HG03103 (cell line): Measurements from ENCODE around the gene DCUN1D2.
"Not testable (repeated sequence)": the region's sequence is repeated elsewhere in the genome, so short reads cannot be mapped to it uniquely, and the experiment has no call there.

Source experiments
- ATAC-seq: cut with Tn5 transposase; IDR thresholded peaks from one replicate; pipeline ENCODE4 v1.9.1; 2021; ENCODE audit warnings: low read depth; ENCODE audit not compliant: unreplicated experiment

DCUN1D2 gene

DNA sequence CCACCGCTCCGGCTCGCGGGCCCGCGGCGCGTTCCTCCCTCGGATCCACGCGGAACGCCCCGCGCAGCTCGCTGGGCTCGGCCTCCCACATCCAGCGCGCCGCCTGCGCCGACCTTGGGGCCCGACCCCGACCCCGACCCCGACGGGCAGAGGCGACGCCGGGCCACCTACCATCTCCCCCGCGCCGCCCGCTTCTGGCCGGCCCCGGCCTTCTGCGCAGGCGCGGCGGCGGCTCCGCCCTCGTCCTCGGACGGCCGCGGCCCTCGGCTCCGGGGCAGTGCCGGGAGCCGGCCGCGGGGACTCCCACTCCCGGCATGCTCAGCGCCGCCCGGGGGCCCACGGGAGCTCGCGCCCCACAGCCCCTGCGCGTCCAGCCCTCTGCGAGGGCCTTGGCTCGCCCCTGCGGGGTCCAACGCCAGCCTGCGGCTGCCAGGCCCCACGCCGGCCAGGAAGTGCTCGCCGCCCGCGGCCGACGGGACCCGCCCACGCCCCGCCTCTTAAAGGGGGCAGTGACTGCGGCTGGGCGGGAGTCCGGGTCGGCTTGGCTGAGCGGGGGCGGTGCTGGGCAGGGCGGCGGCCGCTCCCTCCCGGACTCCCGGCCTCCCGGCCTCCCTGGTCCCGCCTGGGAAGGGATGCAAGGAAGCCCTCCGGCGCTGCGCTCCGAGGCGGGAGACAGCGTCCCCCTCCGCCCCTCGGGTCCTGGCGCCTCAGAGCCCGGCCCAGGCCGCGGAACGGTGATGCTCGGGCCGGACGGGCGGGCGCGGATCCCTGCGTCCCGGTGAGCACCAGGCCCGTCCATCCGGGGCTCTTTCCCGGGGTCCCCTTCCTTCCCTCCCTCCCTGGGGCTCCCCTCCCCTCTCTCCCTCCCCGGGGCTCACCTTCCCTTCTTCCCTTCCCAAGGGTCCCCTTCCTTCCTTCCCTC is at the start of gene DCUN1D2:
DCUN1D2 (minus strand) TSS at position 216 of the 922 bp plus-strand sequence; CDS start at position 174, 42 bp downstream.
- ATAC-seq = peak; percentile 61

- ATAC-seq = no peak
These were observed 49.3 kb upstream of the DCUN1D2 start for GRCh38 chr13:113539822-113540221.

DNA sequence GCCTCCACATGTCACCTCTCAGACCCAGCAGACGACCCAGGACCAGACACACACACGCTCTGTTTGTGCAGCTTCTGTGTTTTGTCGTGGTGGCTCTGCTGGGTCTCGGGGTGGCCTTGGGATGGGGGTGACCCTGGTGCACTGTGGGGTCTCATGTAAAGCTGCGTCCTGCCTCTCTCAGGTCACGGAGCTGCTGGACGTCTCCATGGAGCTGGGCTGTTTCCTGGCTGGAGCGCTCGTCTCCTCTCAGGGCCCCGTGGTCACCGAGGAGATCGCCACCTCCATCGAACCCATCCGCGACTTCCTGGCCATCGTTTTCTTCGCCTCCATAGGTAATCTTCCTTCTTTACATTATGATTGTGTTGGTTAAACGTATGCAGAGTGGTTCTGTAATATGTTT is 48.7 kb upstream of the DCUN1D2 start:
- no peak for ATAC-seq

GRCh38 chr13:113538689-113539058 is 48.2 kb upstream of the DCUN1D2 start:
- ATAC-seq = no peak

DNA sequence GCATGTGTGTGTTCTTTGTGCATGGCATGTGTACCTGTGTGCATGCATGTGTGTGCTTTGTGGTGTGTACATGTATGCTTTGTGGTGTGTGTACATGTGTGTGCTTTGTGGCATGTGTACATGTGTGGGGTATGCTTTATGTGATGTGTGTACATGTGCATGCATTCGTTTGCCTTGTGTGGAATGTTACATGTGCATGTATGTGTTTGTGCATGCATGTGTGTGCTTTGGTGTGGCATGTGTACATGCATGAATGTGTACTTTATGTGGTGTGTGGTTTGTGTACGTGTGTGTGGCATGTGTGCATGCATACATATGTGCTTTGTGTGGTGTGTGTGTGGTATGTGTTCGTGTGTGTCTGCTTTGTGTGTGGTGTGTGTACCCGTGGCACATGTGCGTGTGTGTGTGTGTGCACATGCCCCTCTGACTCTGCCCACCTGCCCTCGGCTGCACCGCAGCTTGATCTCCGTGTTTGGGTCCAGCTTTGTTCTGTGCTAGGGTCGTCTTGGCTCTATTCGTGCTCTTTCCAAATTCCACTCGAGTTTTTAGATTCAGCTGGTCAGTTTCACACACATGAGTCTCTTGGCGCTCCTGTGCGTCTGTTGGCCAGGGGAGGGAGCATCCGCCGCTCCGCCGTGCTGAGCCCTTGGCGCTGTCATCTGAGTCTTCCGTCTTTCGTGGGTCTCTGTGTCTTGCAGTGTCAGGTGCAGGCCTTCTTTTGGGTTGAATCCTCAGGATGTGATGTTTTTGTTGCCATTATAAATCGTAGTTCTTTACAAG is 47.6 kb upstream of the DCUN1D2 start:
- ATAC-seq = no peak

GRCh38 chr13:113537205-113537604 is 46.7 kb upstream of the DCUN1D2 start:
- ATAC-seq = no peak

DNA sequence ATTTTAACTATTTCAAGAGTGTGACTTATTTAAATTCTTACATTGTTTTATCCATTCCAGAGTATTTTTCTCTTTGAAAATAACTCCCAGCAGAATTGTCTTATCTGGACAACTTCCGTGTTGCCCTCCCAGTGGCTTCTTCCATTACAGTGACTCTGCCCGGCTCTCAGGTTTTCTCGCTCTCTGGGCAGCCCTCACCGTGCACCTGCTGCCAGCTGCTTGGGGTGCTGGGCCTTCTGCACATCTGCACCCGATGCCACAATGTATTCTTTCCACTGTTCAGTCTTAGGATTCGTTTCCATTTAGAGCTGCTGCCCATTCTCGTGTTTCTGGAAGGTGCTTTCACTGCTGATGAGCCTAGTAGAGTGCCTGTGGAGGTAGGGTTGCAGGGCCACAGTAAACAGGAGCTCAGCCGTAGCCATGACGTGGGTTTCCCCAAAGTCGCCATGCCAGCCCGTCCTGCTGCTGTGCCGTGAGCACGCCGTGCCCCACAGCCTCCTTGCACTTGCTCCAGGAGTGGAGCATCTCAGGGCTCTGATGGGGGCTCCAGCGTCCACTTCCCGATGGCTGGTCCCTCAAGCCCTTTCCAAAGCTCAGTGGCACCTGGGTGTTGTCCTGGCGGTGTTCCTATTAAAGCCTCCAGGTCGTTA is 46.1 kb upstream of the DCUN1D2 start:
- no peak for ATAC-seq

GRCh38 chr13:113535381-113535781 is 44.9 kb upstream of the DCUN1D2 start:
- ATAC-seq = no peak

- ATAC-seq = no peak
These were observed 43.8 kb upstream of the DCUN1D2 start for GRCh38 chr13:113534236-113534860.

GRCh38 chr13:113533161-113533840 is 42.8 kb upstream of the DCUN1D2 start:
- no peak for ATAC-seq

- ATAC-seq = no peak
These were observed 41.8 kb upstream of the DCUN1D2 start for GRCh38 chr13:113532156-113532806.

- ATAC-seq = no peak
These were observed 40.7 kb upstream of the DCUN1D2 start for GRCh38 chr13:113531041-113531873.

GRCh38 chr13:113528813-113529180 is 38.3 kb upstream of the DCUN1D2 start:
- no peak for ATAC-seq

- no peak for ATAC-seq
These were observed 37.7 kb upstream of the DCUN1D2 start for GRCh38 chr13:113528101-113528812.

DNA sequence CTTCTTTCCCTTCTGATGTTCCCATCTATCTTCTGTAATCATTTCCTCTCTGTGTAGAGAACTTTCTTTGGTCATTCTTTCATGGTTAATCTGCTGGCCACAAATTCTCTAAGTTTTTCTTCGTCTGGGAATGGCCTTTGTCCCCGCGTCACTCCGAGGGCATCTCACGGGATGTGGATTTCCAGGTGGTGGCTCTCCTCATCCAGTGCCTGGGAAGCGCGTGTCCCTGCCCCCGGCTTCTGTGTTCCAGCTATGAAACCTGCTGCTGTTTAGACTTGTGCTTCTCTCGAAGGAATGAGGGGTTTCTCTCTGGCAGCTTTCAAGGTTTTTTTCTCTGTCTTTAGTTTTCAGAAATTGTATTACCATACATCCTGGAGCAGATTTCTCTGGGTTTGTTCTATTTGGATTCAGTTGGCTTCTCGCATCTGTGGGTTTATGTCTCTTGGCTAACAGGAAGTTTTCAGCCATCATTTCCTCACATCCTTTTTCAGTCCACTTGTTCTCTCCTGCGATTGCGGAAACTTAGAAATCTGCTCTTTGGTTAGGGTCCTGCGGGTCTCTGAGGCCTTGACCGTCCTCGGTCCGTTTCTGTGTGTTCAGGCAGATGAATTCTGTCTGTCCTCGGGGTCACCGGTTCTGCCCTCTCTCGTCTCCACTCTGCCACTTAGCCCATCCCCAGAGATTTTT is 36.9 kb upstream of the DCUN1D2 start:
- no peak for ATAC-seq

DNA sequence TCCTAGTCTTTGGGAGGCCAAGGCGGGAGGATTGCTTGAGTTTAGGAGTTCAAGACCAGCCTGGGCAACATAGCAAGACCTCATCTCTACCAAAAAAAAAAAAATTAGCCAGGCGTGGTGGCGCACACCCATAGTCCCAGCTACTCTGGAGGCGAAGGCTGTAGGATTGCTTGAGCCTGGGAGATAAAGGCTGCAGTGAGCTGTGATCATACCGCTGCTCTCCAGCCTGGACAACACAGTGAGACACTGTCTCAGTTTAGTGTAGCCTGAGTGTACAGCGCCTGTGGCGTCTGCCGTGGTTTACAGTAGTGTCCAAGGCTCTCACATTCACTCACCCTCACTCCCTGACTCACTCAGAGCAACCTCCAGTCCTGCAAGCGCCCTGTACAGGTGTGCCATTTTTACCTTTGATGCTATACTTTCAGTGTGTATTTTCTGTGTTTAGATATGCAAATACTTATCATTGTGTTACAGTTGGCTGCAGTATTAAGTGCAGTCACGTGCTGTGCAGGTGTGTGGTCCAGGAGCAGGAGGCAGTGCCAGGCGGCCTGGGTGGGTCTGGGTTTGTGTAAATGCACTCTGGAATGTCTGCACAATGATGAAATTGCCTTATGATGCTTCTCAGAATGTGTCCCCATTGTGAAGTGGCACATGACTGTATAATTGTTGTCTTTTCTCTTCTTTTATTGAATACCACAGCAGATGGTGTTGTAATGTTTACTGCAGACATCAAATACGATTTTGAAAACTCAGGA is 36.1 kb upstream of the DCUN1D2 start:
- no peak for ATAC-seq

DNA sequence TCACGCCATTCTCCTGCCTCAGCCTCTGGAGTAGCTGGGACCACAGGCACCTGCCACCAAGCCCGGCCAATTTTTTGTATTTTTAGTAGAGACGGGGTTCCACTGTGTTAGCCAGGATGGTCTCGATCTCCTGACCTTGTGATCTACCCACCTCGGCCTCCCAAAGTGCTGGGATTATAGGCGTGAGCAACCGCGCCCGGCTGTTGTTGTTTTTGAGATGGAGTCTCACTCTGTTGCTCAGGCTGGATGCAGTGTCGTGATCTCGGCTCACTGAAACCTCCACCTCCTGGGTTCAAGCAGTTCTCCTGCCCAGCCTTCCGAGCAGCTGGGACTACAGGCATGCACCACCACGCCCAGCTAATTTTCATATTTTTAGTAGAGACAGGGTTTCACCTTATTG is 31.9 kb upstream of the DCUN1D2 start:
- ATAC-seq = not testable (repeated sequence)
